ENCODE measurements around the gene DRC7. TPM values are rescaled to one million over a fixed set of nuclear protein-coding genes. Genes with fewer than 3 reads are reported as not detected.

The DRC7 gene, protein sequence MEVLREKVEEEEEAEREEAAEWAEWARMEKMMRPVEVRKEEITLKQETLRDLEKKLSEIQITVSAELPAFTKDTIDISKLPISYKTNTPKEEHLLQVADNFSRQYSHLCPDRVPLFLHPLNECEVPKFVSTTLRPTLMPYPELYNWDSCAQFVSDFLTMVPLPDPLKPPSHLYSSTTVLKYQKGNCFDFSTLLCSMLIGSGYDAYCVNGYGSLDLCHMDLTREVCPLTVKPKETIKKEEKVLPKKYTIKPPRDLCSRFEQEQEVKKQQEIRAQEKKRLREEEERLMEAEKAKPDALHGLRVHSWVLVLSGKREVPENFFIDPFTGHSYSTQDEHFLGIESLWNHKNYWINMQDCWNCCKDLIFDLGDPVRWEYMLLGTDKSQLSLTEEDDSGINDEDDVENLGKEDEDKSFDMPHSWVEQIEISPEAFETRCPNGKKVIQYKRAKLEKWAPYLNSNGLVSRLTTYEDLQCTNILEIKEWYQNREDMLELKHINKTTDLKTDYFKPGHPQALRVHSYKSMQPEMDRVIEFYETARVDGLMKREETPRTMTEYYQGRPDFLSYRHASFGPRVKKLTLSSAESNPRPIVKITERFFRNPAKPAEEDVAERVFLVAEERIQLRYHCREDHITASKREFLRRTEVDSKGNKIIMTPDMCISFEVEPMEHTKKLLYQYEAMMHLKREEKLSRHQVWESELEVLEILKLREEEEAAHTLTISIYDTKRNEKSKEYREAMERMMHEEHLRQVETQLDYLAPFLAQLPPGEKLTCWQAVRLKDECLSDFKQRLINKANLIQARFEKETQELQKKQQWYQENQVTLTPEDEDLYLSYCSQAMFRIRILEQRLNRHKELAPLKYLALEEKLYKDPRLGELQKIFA
- polyA plus RNA-seq = not detected

DNA sequence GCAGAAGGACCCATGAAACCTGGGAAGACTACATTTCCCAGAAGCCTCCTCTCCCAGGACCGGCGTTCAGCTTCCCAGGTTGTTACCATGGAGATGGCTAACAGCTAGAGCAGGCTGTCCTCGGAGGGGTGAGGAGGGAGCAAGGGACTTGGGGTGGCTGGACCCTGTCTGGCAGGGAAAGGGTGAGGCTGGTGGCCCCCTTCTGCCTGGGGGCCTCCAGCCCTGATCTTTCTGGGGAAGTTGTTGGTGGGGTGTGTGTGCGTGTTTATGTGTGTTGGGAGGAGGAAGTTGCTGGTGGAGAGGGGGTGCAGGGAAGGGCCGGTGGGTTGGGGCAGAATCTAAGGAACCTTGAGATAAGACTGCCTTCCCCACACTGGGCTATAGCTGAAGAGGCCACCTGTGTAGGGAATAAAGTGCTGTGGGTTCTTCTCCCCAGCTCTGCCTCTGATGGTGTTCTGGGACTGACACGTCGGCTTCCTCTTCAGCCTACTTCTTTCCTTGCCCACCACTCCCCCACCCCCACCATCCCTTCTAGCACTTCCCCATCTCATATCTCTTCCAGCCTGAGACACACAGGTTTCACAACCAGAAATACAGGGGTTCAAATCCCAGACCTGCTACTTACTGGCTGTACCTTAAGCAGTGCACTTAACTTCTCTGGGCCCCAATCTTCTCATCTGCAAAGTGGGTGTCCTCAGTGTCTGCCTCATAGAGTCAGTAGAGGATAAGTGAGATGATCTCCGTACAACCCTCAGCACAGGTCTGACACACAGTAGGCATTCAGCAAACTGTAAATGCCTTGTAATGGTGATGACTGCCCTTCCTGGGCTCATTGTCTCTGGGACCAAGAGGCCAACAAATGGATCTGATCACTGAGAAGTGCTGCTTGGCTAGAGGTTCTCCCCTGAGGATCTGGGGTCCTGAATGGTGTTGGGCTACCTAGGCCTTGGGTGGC lies at the start of gene DRC7:
TSS of gene DRC7 (plus strand) at position 82 of the 955 bp plus-strand sequence. CDS start 3,144 bp downstream, outside the sequence.
- no peaks in the 10 kb centered on the region for H3K36me3 Mint-ChIP-seq
- H3K4me1 Mint-ChIP-seq = peaks cover 5 to 11% (median 8%) of the 10 kb centered on the region in 3 donors
- H3K9me3 Mint-ChIP-seq = no peaks in the 10 kb centered on the region
- peak within 1 kb of the TSS in 1 of 3 donors; percentile 75 for H3K27ac Mint-ChIP-seq
- no peaks in the 10 kb centered on the region for H3K27me3 Mint-ChIP-seq
- peak within 1 kb of the TSS; percentile 36 to 93 (median 84) for H3K4me3 Mint-ChIP-seq

DNA sequence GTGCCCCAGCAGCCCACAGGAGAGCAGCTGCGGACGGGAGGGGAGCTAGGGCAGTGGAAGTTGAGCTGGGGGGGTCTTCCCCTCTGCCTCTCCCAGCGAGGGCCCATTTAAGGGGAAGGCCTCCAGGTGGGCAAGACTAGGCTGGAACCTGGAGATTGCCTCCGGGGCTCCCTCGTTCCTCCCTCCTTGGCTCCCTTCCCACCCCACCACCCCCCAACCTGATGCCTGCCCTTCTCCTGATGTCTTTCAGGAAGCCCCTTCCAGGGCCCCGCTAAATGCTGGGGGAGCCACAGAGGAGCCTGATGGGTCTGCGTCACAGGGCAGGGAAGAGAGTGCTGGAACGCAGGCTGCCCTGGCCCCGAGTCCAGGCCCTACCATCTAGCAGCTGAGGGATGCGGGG lies 49.4 kb upstream of the DRC7 start:
- peaks cover 5 to 18% (median 11%) of the 10 kb centered on the region in 3 donors for H3K4me1 Mint-ChIP-seq
- no peak overlapping the region for H3K27ac Mint-ChIP-seq

DNA sequence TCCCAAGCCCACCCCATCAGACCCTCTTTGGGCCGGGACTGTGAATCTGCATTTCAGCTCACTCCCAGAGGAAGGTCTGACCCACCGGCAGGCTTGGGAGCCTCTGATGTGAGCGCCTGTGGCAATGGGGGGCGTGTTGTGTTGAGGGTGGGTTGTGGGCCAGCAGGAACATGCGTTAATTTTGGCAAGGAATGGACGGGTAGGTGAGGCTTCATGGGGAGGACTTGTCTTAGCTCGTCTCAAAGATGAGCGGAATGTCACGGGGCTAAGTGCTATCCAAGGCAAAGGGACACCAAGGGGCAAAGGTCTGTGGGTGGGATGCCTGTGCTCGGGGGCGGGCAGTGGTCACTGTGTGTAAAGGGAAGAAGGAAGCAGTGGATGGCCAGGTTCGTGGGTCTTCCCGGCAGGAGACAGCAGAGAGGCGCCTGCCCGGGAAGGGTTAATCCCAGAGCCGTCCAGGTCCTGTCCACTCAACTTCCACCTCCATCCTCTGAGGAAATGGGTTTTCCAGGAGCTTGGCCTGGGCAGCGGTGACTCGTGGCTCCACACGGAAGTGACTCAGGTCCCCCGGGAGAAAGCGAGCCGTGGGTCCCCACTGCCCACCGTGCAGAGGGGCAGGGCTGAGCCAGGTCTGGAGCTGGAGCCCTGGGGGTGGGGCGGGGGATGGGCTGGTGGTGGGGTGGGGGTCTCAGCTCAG lies 48.8 kb upstream of the DRC7 start:
- Mint-ChIP-seq H3K36me3 (no peaks in the 10 kb centered on the region), H3K4me1 (peaks cover 5 to 18% (median 10%) of the 10 kb centered on the region in 3 donors), H3K4me3 (peak overlapping the region in 1 of 4 donors; percentile 70), H3K27ac (no peak overlapping the region), H3K9me3 (no peaks in the 10 kb centered on the region), H3K27me3 (peaks cover 2% of the 10 kb centered on the region)

More for the DNA sequence above, 49.4 kb upstream of the DRC7 start:
- H3K36me3 Mint-ChIP-seq = no peaks in the 10 kb centered on the region
- H3K4me3 Mint-ChIP-seq = peak overlapping the region in 1 of 4 donors; percentile 1
- H3K9me3 Mint-ChIP-seq = no peaks in the 10 kb centered on the region
- H3K27me3 Mint-ChIP-seq = peaks cover 8% of the 10 kb centered on the region

DNA sequence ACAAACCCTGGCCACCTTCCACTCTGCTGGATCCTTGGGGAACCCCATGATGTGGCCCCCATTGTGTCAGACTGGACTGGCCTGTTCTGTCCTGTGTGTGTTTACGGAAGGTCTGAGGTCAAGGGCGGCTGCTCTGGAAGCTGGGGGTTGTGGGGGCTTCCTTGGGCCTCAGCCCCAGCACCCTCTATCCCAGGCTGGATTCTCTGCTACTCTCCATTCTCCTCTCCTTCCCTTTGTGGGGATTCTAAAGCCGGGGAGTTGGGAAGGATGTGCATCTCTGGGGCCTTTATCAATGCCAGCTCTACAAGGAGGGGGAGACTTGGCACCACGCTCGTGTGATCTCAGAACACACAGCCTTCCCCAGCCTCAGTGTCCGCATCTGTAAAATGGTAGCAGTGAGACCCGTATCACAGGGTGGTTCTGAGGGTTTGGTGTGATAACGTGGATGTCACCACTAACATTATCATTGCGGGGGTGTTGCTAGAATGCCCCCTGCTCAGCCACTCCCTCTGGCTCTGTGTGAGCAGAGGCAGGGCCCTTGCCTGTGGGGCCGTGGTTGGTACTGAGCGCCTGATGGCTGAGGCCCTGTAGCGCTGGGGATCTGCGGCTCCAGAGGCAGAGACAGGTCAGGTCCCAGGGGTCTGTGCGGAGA lies 48.1 kb upstream of the DRC7 start:
- peak overlapping the region in 1 of 4 donors; percentile 32 for H3K4me3 Mint-ChIP-seq
- peak overlapping the region in 1 of 3 donors; percentile 67 for H3K27ac Mint-ChIP-seq
- no peaks in the 10 kb centered on the region for H3K36me3 Mint-ChIP-seq
- peaks cover 2% of the 10 kb centered on the region for H3K27me3 Mint-ChIP-seq
- H3K4me1 Mint-ChIP-seq = peaks cover 5 to 18% (median 10%) of the 10 kb centered on the region in 3 donors
- no peaks in the 10 kb centered on the region for H3K9me3 Mint-ChIP-seq

DNA sequence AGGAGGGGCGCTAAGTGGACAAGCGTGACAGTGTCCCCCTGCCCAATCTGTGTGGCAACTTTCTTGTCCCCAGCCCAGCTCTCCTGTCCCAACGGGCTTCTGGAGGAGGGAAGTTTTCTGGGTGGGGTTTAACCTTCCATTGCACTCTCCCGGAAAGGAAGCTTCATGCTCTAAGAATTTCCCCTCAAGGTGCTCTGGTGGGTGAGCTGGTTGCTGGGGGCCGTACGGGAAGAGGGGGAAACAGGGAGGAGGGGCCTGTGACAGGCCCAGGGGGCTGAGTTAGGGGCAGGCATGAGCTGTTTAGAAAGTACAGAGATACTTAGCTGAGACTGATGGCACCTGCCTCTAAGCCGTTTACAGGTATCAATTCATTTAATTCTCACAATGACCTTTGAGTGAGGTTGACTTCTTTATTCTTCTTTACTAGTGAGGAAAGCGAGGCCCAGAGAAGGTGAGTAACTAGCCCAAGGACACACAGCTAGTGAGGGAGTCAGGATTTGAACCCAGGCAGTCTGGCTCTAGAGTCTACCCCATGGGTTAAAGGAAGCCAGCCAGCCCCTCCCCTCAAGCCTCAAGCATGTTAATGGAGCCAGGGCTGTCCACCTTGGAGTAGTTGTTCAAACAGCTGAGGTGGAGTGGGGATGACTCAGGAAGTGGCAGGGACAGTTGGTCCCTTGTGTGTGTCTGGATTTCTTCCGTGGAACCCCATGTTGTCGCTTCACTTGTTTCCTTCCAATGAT lies 47.3 kb upstream of the DRC7 start:
- H3K9me3 Mint-ChIP-seq = no peaks in the 10 kb centered on the region
- H3K4me1 Mint-ChIP-seq = peaks cover 5 to 18% (median 13%) of the 10 kb centered on the region in 3 donors
- no peaks in the 10 kb centered on the region for H3K36me3 Mint-ChIP-seq
- H3K27me3 Mint-ChIP-seq = peaks cover under 1% of the 10 kb centered on the region
- H3K4me3 Mint-ChIP-seq = peak overlapping the region in 2 of 4 donors; percentile 39 to 79
- H3K27ac Mint-ChIP-seq = no peak overlapping the region

DNA sequence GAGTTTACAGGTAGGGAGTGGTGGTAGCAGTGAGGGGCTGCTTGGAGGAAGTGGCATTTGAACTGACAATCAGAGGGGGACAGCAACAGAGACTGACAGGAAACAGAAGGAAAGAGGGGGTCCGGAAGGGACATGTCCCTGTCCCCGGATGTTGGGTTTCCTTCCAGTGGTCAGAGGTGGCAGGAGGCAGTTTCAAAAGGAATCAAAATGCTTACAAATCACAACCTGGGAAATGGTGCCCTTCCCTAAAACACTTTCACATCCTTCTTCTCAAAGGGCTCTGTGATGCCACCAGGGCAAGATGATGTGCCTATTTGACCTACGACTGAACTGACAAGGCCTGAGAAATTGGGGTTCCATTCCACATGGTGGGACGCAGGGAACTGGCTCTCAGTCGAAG lies 46.5 kb upstream of the DRC7 start:
- Mint-ChIP-seq H3K36me3 (no peaks in the 10 kb centered on the region), H3K9me3 (no peaks in the 10 kb centered on the region), H3K27ac (peak overlapping the region in 1 of 3 donors; percentile 9), H3K4me1 (peaks cover 5 to 18% (median 13%) of the 10 kb centered on the region in 3 donors), H3K27me3 (no peaks in the 10 kb centered on the region), H3K4me3 (peak overlapping the region in 2 of 4 donors; percentile 18 to 83)

DNA sequence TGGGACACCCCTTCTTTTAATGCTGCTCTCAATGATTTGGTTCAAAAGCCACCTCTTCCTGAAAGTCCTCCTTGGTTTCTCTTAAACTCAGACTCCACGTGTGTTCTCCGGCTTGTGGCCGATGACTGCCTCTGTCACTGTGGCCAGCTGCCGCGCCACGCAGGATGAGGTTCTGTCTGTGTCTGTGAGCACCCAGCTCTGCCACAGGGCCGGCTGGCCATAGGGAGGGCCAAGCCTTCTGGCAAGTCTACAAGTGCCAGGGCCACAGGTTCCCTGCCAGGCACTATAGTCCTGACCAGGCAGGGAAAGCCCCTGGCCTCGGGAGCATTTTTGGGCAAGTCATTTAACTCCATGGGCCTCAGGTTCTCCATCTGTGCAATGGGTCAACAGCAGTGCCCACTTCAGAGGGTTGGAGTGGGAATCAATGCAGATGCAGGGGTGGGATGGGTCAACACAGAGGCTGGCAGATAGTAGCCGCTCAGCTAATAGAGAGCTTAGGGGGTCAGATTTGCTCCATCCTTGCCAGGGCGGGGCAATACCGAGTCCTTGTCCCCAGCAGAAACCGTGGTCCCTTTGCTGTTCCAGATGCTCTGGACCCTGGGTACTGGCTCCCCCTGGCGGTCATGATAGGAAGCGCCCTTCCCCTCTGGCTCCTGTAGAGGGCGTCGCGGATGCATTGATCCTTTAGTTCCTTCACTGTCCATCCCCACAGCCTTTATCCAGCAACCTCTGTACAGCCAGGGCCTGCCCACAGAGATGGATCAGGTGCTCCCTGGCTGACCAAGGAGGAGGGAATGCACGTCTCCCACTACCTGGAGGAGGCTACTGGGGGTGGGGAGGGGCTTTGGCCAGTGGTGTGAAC lies 45.8 kb upstream of the DRC7 start:
- no peaks in the 10 kb centered on the region for H3K36me3 Mint-ChIP-seq
- H3K27me3 Mint-ChIP-seq = peaks cover 2% of the 10 kb centered on the region
- H3K27ac Mint-ChIP-seq = peak overlapping the region in 1 of 3 donors; percentile 63
- no peaks in the 10 kb centered on the region for H3K9me3 Mint-ChIP-seq
- H3K4me3 Mint-ChIP-seq = peak overlapping the region in 2 of 4 donors; percentile 65 to 83
- H3K4me1 Mint-ChIP-seq = peaks cover 5 to 18% (median 13%) of the 10 kb centered on the region in 3 donors

DNA sequence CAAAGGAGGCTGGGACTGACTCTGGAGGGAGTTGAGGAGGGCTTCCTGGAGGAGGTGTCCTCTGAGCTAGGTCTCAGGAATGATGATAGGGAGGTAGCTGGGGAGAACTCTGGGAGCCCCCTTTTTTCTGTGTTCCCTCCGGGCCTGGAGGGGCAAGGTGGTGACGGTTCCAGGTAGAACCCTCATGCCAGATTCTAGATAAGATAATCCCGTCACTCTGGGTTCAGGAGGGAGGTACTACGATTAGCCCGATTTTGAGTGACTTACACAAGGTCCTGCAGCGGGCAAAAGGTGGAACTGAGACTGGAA lies 45.2 kb upstream of the DRC7 start:
- H3K9me3 Mint-ChIP-seq = no peaks in the 10 kb centered on the region

DNA sequence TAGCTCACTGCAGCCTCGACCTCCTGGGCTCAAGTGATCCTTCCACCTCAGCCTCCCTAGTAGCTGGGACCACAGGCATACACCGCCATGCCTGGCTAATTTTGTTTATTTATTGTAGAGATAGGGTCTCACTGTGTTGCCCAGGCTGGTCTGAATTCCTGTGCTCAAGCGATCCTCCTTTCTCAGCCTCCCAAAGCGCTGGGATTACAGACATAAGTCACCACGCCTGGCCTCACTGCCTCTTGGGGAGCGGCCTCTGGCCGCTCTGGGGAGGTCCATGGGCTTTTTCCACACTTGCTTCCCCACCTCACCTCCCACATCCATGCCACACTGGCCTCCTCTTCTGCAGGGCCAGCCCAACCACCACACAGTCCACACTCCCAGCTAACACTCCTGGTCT lies 44.8 kb upstream of the DRC7 start:
- peaks cover 5 to 18% (median 13%) of the 10 kb centered on the region in 3 donors for H3K4me1 Mint-ChIP-seq
- peaks cover 4% of the 10 kb centered on the region for H3K27me3 Mint-ChIP-seq
- H3K4me3 Mint-ChIP-seq = no peak overlapping the region

More for the DNA sequence above, 45.2 kb upstream of the DRC7 start:
- peaks cover 5 to 18% (median 13%) of the 10 kb centered on the region in 3 donors for H3K4me1 Mint-ChIP-seq
- no peak overlapping the region for H3K4me3 Mint-ChIP-seq
- peaks cover 4% of the 10 kb centered on the region for H3K27me3 Mint-ChIP-seq
- no peaks in the 10 kb centered on the region for H3K36me3 Mint-ChIP-seq
- H3K27ac Mint-ChIP-seq = no peak overlapping the region

DNA sequence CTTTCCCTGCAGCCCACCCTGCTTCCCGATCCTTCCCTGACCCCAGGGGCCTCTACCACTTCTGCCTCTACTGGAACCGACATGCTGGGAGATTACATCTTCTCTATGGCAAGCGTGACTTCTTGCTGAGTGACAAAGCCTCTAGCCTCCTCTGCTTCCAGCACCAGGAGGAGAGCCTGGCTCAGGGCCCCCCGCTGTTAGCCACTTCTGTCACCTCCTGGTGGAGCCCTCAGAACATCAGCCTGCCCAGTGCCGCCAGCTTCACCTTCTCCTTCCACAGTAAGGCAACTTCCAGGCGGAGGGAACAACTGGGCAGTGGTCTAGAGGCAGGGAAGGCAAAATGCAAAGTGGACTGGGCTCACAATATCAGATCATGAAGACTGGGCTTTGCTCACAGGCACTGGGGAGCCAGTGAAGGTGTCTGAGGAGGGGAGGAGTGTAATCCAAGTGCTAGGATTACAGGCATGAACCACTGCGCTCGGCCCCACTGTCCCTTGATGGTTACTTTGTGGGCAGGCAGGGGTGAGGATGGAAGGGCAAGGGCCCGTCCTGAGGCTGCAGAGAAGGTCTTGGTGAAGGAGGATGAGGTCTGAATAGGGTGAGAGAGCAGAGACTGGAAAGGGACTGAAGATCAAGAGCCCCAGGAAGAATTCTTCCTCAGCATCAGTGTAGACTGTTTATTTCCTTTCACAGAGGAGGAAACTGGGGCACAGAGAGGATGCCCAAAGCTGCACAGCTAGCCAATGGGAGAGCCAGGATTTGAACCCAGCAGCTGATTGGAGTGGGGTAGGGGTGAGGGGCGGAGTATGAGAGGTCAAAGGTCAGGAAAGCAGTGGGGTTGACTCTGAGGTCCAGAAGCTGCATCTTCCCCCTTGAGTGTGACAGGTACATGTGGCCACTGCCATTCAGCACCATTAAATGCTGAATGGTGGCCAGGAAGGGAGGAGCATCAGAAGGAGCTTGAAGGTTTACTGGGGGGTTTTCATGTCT lies 43.0 kb upstream of the DRC7 start:
- H3K4me3 Mint-ChIP-seq = no peak overlapping the region
- H3K27ac Mint-ChIP-seq = peak overlapping the region in 1 of 3 donors; percentile 22
- peaks cover 5 to 17% (median 13%) of the 10 kb centered on the region in 3 donors for H3K4me1 Mint-ChIP-seq
- peaks cover 4% of the 10 kb centered on the region for H3K27me3 Mint-ChIP-seq
- no peaks in the 10 kb centered on the region for H3K9me3 Mint-ChIP-seq
- no peaks in the 10 kb centered on the region for H3K36me3 Mint-ChIP-seq

More for the DNA sequence above, 44.8 kb upstream of the DRC7 start:
- no peaks in the 10 kb centered on the region for H3K36me3 Mint-ChIP-seq
- no peak overlapping the region for H3K27ac Mint-ChIP-seq
- H3K9me3 Mint-ChIP-seq = no peaks in the 10 kb centered on the region

DNA sequence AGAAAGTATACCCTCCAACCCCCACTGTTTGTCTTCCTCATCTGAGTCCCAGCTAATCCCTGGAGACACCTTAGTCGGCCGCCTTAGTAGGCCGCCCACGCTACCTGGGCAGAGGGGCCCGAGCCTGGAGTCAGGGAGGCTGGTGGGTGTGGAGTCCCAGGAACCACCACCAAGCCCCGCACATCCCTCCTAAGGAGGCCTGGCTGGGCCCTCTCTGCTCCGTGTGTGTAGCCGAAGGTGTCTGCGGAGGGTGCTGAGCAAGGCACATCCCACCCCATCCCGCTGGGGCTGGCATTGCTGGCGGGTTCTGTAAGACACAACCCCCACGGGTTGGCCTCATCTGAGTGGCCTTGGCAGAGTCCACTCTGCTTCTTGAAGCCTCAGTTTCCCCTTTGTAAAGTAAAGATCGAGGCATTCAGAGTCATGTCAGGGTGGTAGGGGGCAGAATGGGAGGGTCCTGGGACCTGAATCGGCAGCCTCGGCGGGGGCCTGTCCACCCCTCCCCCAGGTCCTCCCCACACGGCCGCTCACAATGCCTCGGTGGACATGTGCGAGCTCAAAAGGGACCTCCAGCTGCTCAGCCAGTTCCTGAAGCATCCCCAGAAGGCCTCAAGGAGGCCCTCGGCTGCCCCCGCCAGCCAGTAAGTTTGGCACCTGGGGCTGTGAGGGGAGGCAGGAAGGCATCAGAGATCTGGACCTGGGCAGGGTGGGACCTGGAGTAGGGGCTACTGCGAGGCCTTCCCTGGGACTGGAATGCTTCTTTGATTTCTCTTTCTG lies 41.7 kb upstream of the DRC7 start:
- Mint-ChIP-seq H3K27ac (no peak overlapping the region), H3K4me3 (peak overlapping the region in 1 of 4 donors; percentile 11), H3K9me3 (no peaks in the 10 kb centered on the region), H3K4me1 (peaks cover 3 to 8% (median 7%) of the 10 kb centered on the region in 3 donors), H3K27me3 (peaks cover 4% of the 10 kb centered on the region), H3K36me3 (no peaks in the 10 kb centered on the region)
